T-helper 17 cell (primary cell): ENCODE results near the gene LINGO4. TPM values are rescaled to one million over a fixed set of nuclear protein-coding genes. Genes with fewer than 3 reads are reported as not detected.
"Not testable (repeated sequence)": the region's sequence is repeated elsewhere in the genome, so short reads cannot be mapped to it uniquely, and the experiment has no call there.

Experiments
- ATAC-seq: fragments of 150-1000 bp; cut with Tn5 transposase; 2 replicates; pipeline ENCODE4 v1.10.0; 2021; ENCODE audit warnings: mild to moderate bottlenecking, moderate library complexity
- DNase-seq, 3 donors: peaks; one replicate each; pipeline versions ENCODE4 v3.0.0 to v3.0.0-alpha.2; 2020 to 2021
- H3K9me3 ChIP-seq: one replicate; pipeline ENCODE4 v1.7.0; 2013; ENCODE audit warnings: low read length, mild to moderate bottlenecking; ENCODE audit not compliant: control insufficient read depth, poor library complexity, severe bottlenecking
- H3K27ac Mint-ChIP-seq: one replicate; pipeline ENCODE4 v1.8.0; 2022; ENCODE audit warnings: mild to moderate bottlenecking, moderate library complexity, mixed read lengths
- H3K27me3 Mint-ChIP-seq: one replicate; pipeline ENCODE4 v1.8.0; 2022; ENCODE audit warnings: mixed read lengths
- H3K36me3 Mint-ChIP-seq: one replicate; pipeline ENCODE4 v1.8.0; 2022; ENCODE audit warnings: low read depth, mixed read lengths
- H3K4me1 Mint-ChIP-seq: one replicate; pipeline ENCODE4 v1.8.0; 2022; ENCODE audit warnings: mild to moderate bottlenecking, mixed read lengths
- H3K4me3 Mint-ChIP-seq: one replicate; pipeline ENCODE4 v1.8.0; 2022; ENCODE audit warnings: mild to moderate bottlenecking, moderate library complexity, mixed read lengths
- total RNA-seq, 4 donors: library from RNA in 2 of 4; stranded (reverse) in 2 of 4; gene quantifications; one replicate each; pipeline ENCODE4 v1.2.3 and lab custom pipeline; 2022 to 2026

LINGO4 gene
- total RNA-seq, 2 donors from 2014 or later: 0.77 to 1.6 TPM

DNA sequence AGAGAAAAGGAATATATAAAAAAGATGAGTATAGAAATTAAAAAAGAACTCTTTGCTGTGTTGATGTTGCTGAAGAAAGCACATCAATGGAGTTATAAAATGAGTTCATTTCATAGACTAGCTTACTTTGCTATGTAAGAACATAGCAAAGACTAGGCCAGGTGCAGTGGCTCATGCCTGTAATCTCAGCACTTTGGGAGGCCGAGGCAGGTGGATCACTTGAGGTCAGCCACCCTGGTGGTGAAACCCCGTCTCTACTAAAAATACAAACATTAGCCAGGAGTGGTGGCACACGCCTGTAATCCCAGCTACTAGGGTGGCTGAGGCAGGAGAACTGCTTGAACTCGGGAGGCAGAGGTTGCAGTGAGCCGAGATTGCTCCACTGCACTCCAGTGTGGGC, 23.2 kb downstream of the LINGO4 start:
- not testable (repeated sequence) for DNase-seq, H3K27ac Mint-ChIP-seq, H3K27me3 Mint-ChIP-seq, H3K9me3 ChIP-seq, ATAC-seq, H3K4me3 Mint-ChIP-seq, H3K4me1 Mint-ChIP-seq
- H3K36me3 Mint-ChIP-seq: peaks cover 12% of the 10 kb centered on the region

DNA sequence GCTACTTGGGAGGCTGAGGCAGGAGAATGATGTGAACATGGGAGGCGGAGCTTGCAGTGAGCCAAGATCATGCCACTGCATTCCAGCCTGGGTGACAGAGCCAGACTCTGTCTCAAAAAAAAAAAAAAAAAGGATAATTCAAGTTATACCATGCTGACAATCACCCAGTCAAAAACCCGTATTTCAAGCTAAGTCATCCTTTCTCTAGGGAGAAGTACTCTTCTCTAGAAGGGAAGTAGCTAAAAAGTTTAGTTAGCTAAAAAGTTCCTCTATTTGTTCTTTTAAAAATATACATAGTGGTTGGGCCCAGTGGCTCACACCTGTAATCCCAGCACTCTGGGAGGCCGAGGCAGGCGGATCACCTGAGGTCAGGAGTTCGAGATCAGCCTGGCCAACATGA, 24.5 kb downstream of the LINGO4 start:
- H3K36me3 Mint-ChIP-seq: peaks cover 14% of the 10 kb centered on the region
- not testable (repeated sequence) for H3K27ac Mint-ChIP-seq, DNase-seq, H3K4me3 Mint-ChIP-seq, ATAC-seq, H3K27me3 Mint-ChIP-seq, H3K9me3 ChIP-seq, H3K4me1 Mint-ChIP-seq

DNA sequence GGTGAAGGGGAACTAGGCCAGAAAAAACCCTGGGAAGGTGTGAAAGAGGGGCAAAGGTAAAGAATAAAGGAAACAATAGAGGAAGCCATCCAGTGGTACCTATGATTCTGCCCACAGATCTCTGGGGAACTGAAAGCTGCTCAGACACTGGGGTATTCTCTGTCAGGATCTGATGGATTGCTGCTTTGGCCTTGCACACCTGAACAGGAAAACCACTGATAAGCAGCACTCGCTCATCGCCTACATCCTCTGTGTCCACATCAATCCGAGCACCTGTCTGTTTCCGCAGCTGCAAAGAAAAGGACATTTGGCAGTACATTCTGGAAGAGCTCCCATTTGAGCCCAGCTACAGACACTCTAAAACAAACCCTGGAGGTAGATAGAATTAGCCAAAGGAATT, 25.4 kb downstream of the LINGO4 start:
- no peak overlapping the region for H3K27ac Mint-ChIP-seq
- DNase-seq (no peak), ATAC-seq (no peak)
- peaks cover 14% of the 10 kb centered on the region for H3K36me3 Mint-ChIP-seq
- peaks cover 2% of the 10 kb centered on the region for H3K4me1 Mint-ChIP-seq
- H3K9me3 ChIP-seq: no peaks in the 10 kb centered on the region
- H3K27me3 Mint-ChIP-seq: no peaks in the 10 kb centered on the region
- H3K4me3 Mint-ChIP-seq: no peak overlapping the region

DNA sequence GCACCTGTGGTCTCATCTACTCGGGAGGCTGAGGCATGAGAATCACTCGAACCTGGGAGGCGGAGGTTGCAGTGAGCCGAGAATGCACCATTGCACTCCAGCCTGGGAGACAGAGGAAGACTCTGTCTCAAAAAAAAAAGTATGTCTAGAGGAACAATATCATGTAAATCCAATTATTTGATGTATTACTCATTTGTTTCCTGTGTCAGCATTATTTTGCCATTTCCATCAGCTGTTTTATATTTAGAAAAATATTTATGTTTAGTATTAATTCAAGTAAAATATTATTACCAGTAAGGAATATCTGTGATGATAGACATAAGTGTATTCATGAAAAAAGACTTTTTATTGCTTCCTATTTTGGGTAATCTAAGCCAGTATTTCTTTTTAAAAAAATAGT, 27.9 kb downstream of the LINGO4 start:
- Mint-ChIP-seq H3K27me3 (no peaks in the 10 kb centered on the region), H3K4me3 (no peak overlapping the region), H3K27ac (no peak overlapping the region), H3K4me1 (no peaks in the 10 kb centered on the region), H3K36me3 (peaks cover 14% of the 10 kb centered on the region)
- ATAC-seq (no peak), DNase-seq (no peak)
- H3K9me3 ChIP-seq: no peaks in the 10 kb centered on the region

DNA sequence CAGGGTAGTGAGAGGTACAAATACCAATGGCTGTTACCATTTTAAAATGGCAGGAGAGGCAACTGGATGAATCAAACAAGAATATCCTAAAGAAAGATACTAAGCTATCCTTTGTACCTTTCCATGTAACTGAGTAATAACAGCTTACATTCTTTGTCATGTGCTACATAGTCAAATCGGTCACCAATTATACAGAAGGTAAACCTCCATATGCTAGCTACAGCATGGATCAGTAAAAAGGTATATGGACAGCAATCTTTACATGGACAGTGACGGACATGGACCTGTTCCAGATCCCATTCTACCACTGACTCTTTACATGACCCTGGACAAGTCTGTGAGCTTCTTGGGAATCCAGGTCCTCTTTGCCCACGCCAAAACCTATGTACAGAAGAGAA, 28.6 kb downstream of the LINGO4 start:
- no peaks in the 10 kb centered on the region for H3K4me1 Mint-ChIP-seq
- H3K27ac Mint-ChIP-seq: no peak overlapping the region
- ATAC-seq: no peak
- H3K9me3 ChIP-seq: no peaks in the 10 kb centered on the region
- no peaks in the 10 kb centered on the region for H3K27me3 Mint-ChIP-seq
- no peak overlapping the region for H3K4me3 Mint-ChIP-seq
- H3K36me3 Mint-ChIP-seq: peaks cover 14% of the 10 kb centered on the region
- DNase-seq: no peak

DNA sequence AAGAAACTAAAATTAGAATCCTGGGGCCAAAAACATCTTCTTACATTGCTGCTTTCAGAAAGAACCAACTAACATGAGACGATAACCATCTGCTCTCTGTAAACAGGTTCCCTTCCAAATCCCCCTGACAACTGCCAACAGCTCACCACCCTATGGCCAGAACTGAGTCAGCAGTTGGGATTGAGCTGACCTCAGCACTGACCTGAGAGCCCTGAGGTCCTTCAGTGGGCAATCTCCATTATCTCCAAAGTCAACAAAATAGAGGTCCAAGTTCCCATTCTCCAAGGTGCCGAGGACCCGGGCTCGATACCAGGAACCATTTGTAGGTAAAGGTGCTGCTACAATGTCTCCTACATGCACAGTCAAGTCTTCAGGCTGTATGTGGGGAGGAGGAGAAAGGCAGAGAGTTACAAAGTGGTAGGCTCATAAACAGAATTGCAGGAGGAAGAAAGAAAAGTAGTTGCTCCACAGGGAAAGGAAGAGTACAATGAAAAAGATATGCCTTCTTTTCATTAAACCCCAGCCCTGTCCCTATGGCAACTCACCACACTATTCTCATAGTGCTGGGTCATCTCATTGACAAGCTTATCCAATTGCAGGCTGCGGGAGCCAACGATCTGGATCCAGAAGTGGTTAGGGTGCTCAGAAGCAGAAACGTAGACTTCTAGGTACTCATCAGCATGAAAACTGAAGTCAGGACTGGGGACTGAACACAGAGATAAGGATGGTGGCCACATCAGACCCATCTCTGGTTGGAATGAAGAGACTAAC, 29.1 kb downstream of the LINGO4 start:
- Mint-ChIP-seq H3K36me3 (peaks cover 13% of the 10 kb centered on the region), H3K27ac (no peak overlapping the region), H3K4me1 (no peaks in the 10 kb centered on the region), H3K4me3 (no peak overlapping the region), H3K27me3 (no peaks in the 10 kb centered on the region)
- DNase-seq: no peak
- H3K9me3 ChIP-seq: no peaks in the 10 kb centered on the region
- no peak for ATAC-seq

DNA sequence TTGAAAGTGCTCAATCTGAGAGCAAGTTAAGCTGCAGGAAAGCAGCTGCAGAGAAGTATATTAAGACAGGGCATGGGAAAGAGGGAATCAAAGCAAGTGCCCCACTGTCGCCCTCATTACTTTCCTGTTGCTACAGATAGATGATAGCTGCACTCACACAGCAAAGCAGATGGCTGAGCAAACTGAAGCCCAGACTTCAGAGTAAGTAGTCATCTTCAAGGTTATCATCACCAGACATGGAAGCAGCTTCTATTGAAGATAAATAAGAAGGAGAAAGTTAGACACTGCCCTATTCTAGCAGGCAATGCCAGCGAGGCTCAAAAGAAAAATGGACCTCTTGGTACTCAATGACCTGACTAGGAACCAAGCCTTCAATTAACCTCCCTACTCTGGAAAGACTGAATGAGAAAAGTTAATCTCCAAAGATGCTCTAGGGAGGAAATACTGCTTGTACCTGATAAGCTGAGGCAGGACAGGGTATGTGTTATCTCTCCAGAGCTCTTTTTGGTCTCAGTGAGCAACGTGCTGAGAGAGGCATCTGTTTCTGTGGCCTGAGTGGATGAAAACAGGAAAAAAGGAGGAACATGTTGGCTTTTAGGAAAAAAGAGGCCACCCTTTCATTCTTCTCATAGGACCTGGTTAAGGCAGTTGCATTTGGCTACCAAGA, 30.8 kb downstream of the LINGO4 start:
- DNase-seq (no peak), ATAC-seq (no peak)
- Mint-ChIP-seq H3K27me3 (no peaks in the 10 kb centered on the region), H3K36me3 (peaks cover 13% of the 10 kb centered on the region), H3K27ac (no peak overlapping the region), H3K4me3 (no peak overlapping the region), H3K4me1 (no peaks in the 10 kb centered on the region)
- H3K9me3 ChIP-seq: no peaks in the 10 kb centered on the region

DNA sequence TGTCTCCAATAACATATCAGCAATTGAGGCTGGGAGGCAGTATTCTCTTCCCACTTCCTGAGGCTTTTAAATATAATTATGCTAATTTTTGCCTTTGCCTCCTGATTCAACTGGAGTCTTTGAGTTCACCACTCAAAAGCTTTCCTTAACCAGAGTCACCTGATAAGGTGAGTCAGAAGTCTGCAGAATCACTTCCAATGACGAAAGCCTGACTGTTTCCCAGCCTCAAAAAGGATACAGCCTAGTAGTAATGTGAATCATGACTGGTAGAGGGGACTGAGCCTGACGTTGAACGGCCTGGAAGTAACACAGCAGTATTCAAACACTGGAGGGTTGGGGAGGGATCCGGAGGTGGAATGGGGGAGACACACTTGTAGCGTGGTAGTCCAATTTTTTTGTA, 31.5 kb downstream of the LINGO4 start:
- ATAC-seq (no peak), DNase-seq (no peak)
- no peaks in the 10 kb centered on the region for H3K9me3 ChIP-seq
- peaks cover 10% of the 10 kb centered on the region for H3K36me3 Mint-ChIP-seq
- no peaks in the 10 kb centered on the region for H3K27me3 Mint-ChIP-seq
- H3K4me3 Mint-ChIP-seq: no peak overlapping the region
- H3K27ac Mint-ChIP-seq: no peak overlapping the region
- H3K4me1 Mint-ChIP-seq: no peaks in the 10 kb centered on the region

DNA sequence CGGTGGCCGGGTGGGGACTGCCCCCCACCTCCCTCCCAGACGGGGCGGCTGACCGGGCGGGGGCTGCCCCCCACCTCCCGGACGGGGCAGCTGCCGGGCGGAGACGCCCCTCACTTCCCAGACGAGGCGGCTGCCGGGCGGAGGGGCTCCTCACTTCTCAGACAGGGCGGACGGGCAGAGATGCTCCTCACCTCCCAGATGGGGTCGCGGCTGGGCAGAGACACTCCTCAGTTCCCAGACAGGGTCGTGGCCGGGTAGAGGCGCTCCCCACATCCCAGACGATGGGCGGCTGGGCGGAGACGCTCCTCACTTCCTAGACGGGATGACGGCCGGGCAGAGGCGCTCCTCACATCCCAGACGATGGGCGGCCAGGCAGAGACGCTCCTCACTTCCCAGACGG, 35.9 kb downstream of the LINGO4 start:
- not testable (repeated sequence) for H3K36me3 Mint-ChIP-seq, H3K4me3 Mint-ChIP-seq, H3K9me3 ChIP-seq, DNase-seq, ATAC-seq, H3K27ac Mint-ChIP-seq, H3K4me1 Mint-ChIP-seq, H3K27me3 Mint-ChIP-seq

DNA sequence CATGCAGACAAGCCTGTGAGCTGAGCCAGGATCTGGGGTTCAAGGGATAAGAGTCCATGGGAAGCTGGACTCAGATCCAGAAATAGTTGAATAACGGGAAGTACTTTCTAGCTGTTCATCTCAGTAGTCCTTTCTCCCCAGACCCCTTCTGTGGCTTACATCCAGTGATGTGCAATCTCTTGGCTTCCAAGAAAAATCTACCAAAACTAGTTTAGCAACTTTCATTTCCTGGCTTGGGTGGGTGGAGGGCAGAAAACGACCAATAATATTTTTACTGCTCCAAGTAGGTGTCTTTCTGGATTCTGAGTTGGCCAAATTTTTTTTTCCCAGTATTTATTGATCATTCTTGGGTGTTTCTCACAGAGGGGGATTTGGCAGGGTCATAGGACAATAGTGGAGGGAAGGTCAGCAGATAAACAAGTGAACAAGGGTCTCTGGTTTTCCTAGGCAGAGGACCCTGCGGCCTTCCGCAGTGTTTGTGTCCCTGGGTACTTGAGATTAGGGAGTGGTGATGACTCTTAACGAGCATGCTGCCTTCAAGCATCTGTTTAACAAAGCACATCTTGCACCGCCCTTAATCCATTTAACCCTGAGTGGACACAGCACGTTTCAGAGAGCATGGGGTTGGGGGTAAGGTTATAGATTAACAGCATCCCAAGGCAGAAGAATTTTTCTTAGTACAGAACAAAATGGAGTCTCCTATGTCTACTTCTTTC, 36.7 kb downstream of the LINGO4 start:
- H3K9me3 ChIP-seq, ATAC-seq, H3K27me3 Mint-ChIP-seq, H3K36me3 Mint-ChIP-seq, H3K4me1 Mint-ChIP-seq, H3K4me3 Mint-ChIP-seq, DNase-seq, H3K27ac Mint-ChIP-seq: not testable (repeated sequence)

DNA sequence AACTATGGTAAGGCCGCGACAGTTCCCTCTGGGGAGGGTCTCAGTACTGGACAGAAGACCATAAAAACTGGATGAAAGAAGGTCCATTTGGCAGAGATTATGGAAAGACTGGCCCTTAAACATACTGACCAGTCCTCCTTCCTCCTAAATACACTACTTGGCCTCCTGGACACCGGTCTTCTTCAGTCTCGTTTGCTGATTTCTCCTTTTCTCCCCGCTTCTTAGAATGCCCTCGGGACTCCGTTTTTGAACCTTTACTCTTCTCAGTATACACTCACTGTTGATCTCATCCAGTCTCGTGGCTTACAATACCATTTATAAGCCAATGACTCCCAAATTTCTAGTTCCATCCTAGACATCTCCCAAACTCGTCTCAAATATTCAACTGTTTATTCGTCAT, 41.2 kb downstream of the LINGO4 start:
- no peaks in the 10 kb centered on the region for H3K36me3 Mint-ChIP-seq
- no peaks in the 10 kb centered on the region for H3K27me3 Mint-ChIP-seq
- no peaks in the 10 kb centered on the region for H3K9me3 ChIP-seq
- peaks cover 11% of the 10 kb centered on the region for H3K4me1 Mint-ChIP-seq
- DNase-seq (no peak), ATAC-seq (no peak)
- H3K27ac Mint-ChIP-seq: peak overlapping the region; percentile 94
- H3K4me3 Mint-ChIP-seq: peak overlapping the region; percentile 94

DNA sequence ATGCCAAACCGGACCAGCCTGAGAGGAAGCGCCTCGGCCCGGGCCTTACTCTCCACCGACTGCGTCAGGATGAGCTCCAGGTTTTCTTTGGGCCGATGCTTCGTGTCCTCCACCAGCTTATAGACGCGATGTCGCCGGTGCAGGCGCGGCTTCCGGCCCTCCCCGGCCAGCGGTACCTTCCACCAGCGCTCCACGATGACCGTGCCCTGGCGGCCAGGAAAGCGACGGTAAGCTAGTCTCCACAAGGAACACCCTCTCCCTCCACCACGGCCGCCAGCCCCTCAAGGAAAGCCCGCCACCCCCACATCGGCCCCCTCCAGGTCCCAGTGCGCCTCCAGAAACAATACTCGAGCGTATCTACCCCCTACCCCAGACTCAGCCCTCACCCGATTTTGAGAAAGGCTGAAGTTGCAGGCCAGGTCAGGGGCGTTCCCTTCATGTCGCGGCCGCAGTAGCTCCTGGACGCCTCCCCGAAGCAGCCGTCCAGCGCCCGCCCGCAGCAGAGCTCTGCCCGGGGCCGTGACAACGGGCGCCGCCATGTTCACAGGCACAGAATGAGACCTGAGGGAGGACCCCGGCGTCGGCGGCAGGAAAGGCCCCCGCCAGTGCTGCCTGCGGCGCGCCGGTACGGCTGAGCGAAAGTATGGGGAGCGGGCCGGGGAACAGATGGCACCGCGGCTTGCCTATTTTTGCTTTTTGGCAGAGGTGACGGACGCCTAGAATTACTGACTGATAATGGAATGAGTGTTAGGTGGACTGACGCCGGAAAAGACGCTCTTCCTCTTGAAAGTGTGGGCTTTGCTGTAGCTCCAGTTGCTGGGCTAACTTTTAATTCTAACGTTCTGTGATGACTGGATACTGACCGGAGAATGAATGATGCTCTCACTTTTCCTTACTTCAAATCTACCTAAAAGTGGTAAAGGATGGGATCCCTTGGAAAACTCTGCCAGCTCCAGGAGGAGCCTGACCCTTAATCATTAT, 42.0 kb downstream of the LINGO4 start, which contains the start of gene MRPL9:
Gene MRPL9, minus strand, starts transcription at position 556 of the 981 bp plus-strand sequence. Its CDS starts 17 bp downstream, at position 539.
- H3K4me3 Mint-ChIP-seq: peak within 1 kb of the TSS; percentile 94
- no peaks in the 10 kb centered on the region for H3K27me3 Mint-ChIP-seq
- H3K27ac Mint-ChIP-seq: peak within 1 kb of the TSS; percentile 94
- no peaks in the 10 kb centered on the region for H3K9me3 ChIP-seq
- no peaks in the 10 kb centered on the region for H3K36me3 Mint-ChIP-seq
- H3K4me1 Mint-ChIP-seq: peaks cover 11% of the 10 kb centered on the region
- peak; percentile 99 for ATAC-seq
- DNase-seq: peak; percentile 69 to 83 (median 69)
